SK-N-SH treated with all-trans-retinoic acid at 6 μM for 48 hours (cell line): Measurements from ENCODE around the gene SLC38A8.

Experiments used
- ATAC-seq: fragments of 200-7000 bp; cut with Tn5 transposase; 3 replicates; pipeline ENCODE4 v1.9.1; 2020; ENCODE audit warnings: mild to moderate bottlenecking, moderate library complexity
- ARNTL ChIP-seq: fragments of 450-650 bp; formaldehyde crosslinking; IDR thresholded peaks from 2 replicates; pipeline ENCODE4 v1.5.0; 2020; ENCODE audit warnings: low read depth, mild to moderate bottlenecking, moderate library complexity, borderline replicate concordance
- BACH2 ChIP-seq: fragments of 250-450 bp; sonication (Bioruptor Pico); IDR thresholded peaks from 2 replicates; pipeline ENCODE4 v1.9.0; 2021; ENCODE audit warnings: mild to moderate bottlenecking, borderline replicate concordance
- CREB5 ChIP-seq: fragments of 250-450 bp; sonication (Bioruptor Pico); IDR thresholded peaks from 2 replicates; pipeline ENCODE4 v1.5.1; 2020; ENCODE audit warnings: low read depth, mild to moderate bottlenecking, moderate library complexity
- CSDC2 ChIP-seq: fragments of 250-450 bp; sonication (Bioruptor Pico); IDR thresholded peaks from 2 replicates; pipeline ENCODE4 v1.5.0; 2020; ENCODE audit warnings: mild to moderate bottlenecking, moderate library complexity
- CSRNP3 ChIP-seq: fragments of 250-450 bp; sonication (Bioruptor Pico); IDR thresholded peaks from 2 replicates; pipeline ENCODE4 v1.5.1; 2021; ENCODE audit warnings: mild to moderate bottlenecking, moderate library complexity
- ESRRG ChIP-seq: fragments of 250-450 bp; sonication (Bioruptor Pico); IDR thresholded peaks from 2 replicates; pipeline ENCODE4 v1.6.1; 2021; ENCODE audit warnings: mild to moderate bottlenecking
- GLIS3 ChIP-seq: fragments of 250-450 bp; sonication (Bioruptor Pico); IDR thresholded peaks from 2 replicates; pipeline ENCODE4 v1.5.0; 2020; ENCODE audit warnings: mild to moderate bottlenecking, moderate library complexity
- OSR1 ChIP-seq: fragments of 250-450 bp; sonication (Bioruptor Pico); IDR thresholded peaks from 2 replicates; pipeline ENCODE4 v1.8.0; 2022; ENCODE audit warnings: moderate library complexity, mild to moderate bottlenecking, inconsistent platforms
- POU6F1 ChIP-seq: fragments of 250-450 bp; sonication (Bioruptor Pico); IDR thresholded peaks from 2 replicates; pipeline ENCODE4 v1.8.0; 2021; ENCODE audit warnings: low read depth, mild to moderate bottlenecking, moderate library complexity, borderline replicate concordance
- PPARA ChIP-seq: fragments of 250-450 bp; sonication (Bioruptor Pico); IDR thresholded peaks from 2 replicates; pipeline ENCODE4 v1.5.0; 2020; ENCODE audit warnings: mild to moderate bottlenecking, borderline replicate concordance
- RARB ChIP-seq: fragments of 250-450 bp; sonication (Bioruptor Pico); IDR thresholded peaks from 2 replicates; pipeline ENCODE4 v1.8.0; 2021; ENCODE audit warnings: mild to moderate bottlenecking, moderate library complexity
- SNAI2 ChIP-seq: fragments of 250-450 bp; sonication (Bioruptor Pico); IDR thresholded peaks from 2 replicates; pipeline ENCODE4 v1.5.0; 2020; ENCODE audit warnings: mild to moderate bottlenecking, moderate library complexity
- TCF4 ChIP-seq: fragments of 250-450 bp; sonication (Bioruptor Pico); IDR thresholded peaks from 2 replicates; pipeline ENCODE4 v1.8.0; 2021; ENCODE audit warnings: mild to moderate bottlenecking, moderate library complexity, borderline replicate concordance
- TOX ChIP-seq: fragments of 250-450 bp; sonication (Bioruptor Pico); IDR thresholded peaks from 2 replicates; pipeline ENCODE4 v1.8.0; 2021; ENCODE audit warnings: mild to moderate bottlenecking, moderate library complexity, borderline replicate concordance
- TSHZ2 ChIP-seq: fragments of 250-450 bp; sonication (Bioruptor Pico); IDR thresholded peaks from 2 replicates; pipeline ENCODE4 v1.5.0; 2020; ENCODE audit warnings: mild to moderate bottlenecking, moderate library complexity
- ZC3H10 ChIP-seq: fragments of 250-450 bp; sonication (Bioruptor Pico); IDR thresholded peaks from 2 replicates; pipeline ENCODE4 v1.5.1; 2021; ENCODE audit warnings: mild to moderate bottlenecking, moderate library complexity
- ZFP3 ChIP-seq: fragments of 250-450 bp; sonication (Bioruptor Pico); IDR thresholded peaks from 2 replicates; pipeline ENCODE4 v1.5.0; 2020; ENCODE audit warnings: mild to moderate bottlenecking, moderate library complexity
- ZFP30 ChIP-seq: fragments of 450-650 bp; formaldehyde crosslinking; IDR thresholded peaks from 2 replicates; pipeline ENCODE4 v1.5.0; 2022; ENCODE audit warnings: mild to moderate bottlenecking, moderate library complexity
- ZNF565 ChIP-seq: fragments of 450-650 bp; formaldehyde crosslinking; conservative IDR thresholded peaks from 2 replicates; pipeline ENCODE4 v1.5.0; 2020; ENCODE audit warnings: low read depth, mild to moderate bottlenecking, moderate library complexity
- ZNF70 ChIP-seq: fragments of 450-650 bp; formaldehyde crosslinking; IDR thresholded peaks from 2 replicates; pipeline ENCODE4 v1.5.0; 2020; ENCODE audit warnings: mild to moderate bottlenecking, moderate library complexity
- ZNF8 ChIP-seq: fragments of 450-650 bp; formaldehyde crosslinking; IDR thresholded peaks from 2 replicates; pipeline ENCODE4 v1.5.0; 2020; ENCODE audit warnings: mild to moderate bottlenecking, moderate library complexity
- TF ChIP-seq, protein P1 (sequence below): fragments of 250-450 bp; sonication (Bioruptor Pico); IDR thresholded peaks from 2 replicates; pipeline ENCODE4 v1.8.0; 2020; ENCODE audit warnings: mild to moderate bottlenecking, moderate library complexity, borderline replicate concordance

SLC38A8 gene

GRCh38 chr16:84061236-84061819 is 18.7 kb upstream of the SLC38A8 start:
- no peak for ATAC-seq
- TF ChIP-seq OSR1 (CRISPR knock-in tag), result no peak
- no peak for TF ChIP-seq SNAI2 (CRISPR knock-in tag)

- no peak for ATAC-seq
- TF ChIP-seq ARNTL (CRISPR knock-in tag) (no peak), TOX (CRISPR knock-in tag) (no peak), ZC3H10 (CRISPR knock-in tag) (no peak), ZNF70 (CRISPR knock-in tag) (no peak), SNAI2 (CRISPR knock-in tag) (no peak), CSDC2 (CRISPR knock-in tag) (no peak), ZNF8 (CRISPR knock-in tag) (no peak)
These were observed 17.6 kb upstream of the SLC38A8 start for GRCh38 chr16:84059946-84060901.

GRCh38 chr16:84059111-84059510 is 16.5 kb upstream of the SLC38A8 start:
- no peak for ATAC-seq
- TF ChIP-seq TOX (CRISPR knock-in tag) (no peak), ZFP3 (CRISPR knock-in tag) (no peak), POU6F1 (CRISPR knock-in tag) (no peak), TSHZ2 (CRISPR knock-in tag) (no peak), CREB5 (CRISPR knock-in tag) (no peak), GLIS3 (CRISPR knock-in tag) (no peak), RARB (CRISPR knock-in tag) (no peak), ESRRG (CRISPR knock-in tag) (no peak), ARNTL (CRISPR knock-in tag) (no peak), ZNF565 (no peak), ZNF8 (CRISPR knock-in tag) (no peak), BACH2 (CRISPR knock-in tag) (no peak), ZFP30 (CRISPR knock-in tag) (no peak), SNAI2 (CRISPR knock-in tag) (no peak), TCF4 (CRISPR knock-in tag) (no peak), ZNF70 (CRISPR knock-in tag) (no peak), PPARA (CRISPR knock-in tag) (no peak), CSDC2 (CRISPR knock-in tag) (no peak), CSRNP3 (CRISPR knock-in tag) (no peak)
- TF ChIP-seq, protein P1, sequence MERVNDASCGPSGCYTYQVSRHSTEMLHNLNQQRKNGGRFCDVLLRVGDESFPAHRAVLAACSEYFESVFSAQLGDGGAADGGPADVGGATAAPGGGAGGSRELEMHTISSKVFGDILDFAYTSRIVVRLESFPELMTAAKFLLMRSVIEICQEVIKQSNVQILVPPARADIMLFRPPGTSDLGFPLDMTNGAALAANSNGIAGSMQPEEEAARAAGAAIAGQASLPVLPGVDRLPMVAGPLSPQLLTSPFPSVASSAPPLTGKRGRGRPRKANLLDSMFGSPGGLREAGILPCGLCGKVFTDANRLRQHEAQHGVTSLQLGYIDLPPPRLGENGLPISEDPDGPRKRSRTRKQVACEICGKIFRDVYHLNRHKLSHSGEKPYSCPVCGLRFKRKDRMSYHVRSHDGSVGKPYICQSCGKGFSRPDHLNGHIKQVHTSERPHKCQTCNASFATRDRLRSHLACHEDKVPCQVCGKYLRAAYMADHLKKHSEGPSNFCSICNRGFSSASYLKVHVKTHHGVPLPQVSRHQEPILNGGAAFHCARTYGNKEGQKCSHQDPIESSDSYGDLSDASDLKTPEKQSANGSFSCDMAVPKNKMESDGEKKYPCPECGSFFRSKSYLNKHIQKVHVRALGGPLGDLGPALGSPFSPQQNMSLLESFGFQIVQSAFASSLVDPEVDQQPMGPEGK, result no peak
